RWPE1 (cell line): ENCODE data around the gene DHRS13.
A peak's percentile ranks its signal among the peaks of the same experiment; 100 is the strongest.
"Not testable (repeated sequence)": the region's sequence is repeated elsewhere in the genome, so short reads cannot be mapped to it uniquely, and the experiment has no call there.

Source experiments
- CTCF ChIA-PET: fragments of 350-600 bp; sonication (Branson Sonifier 250); formaldehyde crosslinking; extraction: SDS; loops from one replicate; lab custom pipeline; 2021; lab: Yijun Ruan, JAX
- POLR2A ChIA-PET: fragments of 400-600 bp; formaldehyde crosslinking; extraction: SDS; loops from one replicate; lab custom pipeline; 2020; ENCODE audit warnings: antibody characterized with exemption; ENCODE audit not compliant: low non-redundant PET; lab: Yijun Ruan, JAX
- DNase-seq: peaks from one replicate; pipeline ENCODE4 v3.0.0; 2012; ENCODE audit warnings: low spot score
- H3K27ac ChIP-seq: fragments of 450-650 bp; 2 replicates; pipeline ENCODE4 v1.5.1; 2017
- TF ChIP-seq, protein P1 (sequence below): fragments of 450-650 bp; conservative IDR thresholded peaks from 2 replicates; pipeline ENCODE4 v1.5.1; 2017; ENCODE audit warnings: low read depth, mild to moderate bottlenecking

The DHRS13 gene

DNA sequence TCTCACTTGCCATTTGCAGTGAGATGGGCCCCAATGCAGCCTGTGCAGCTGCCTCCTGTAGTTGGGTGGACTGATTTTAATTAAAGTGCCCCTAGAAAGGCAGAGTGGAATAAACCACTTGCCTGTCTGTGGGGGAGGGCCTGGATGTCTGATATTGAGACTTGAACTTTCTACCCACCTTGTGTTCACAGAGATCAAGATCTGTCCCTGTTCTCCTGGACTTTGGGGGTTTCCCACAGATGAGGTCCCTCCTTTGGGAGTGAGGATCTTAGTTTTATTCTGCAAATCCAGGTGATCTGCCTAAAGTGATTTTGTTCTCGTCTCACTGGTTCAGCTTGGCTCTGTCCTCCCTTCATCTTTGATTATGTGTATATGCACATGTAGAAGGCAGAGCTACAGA lies 7.7 kb upstream of the DHRS13 start:
- CTCF ChIA-PET, result interaction anchor here (0.7 to 1.0 kb wide), 2 partner anchors 44 to 161 kb away, joined by 4 read pairs; no protein-coding TSS in a partner anchor
- POLR2A ChIA-PET, result no interaction called here
- TF ChIP-seq, protein P1, sequence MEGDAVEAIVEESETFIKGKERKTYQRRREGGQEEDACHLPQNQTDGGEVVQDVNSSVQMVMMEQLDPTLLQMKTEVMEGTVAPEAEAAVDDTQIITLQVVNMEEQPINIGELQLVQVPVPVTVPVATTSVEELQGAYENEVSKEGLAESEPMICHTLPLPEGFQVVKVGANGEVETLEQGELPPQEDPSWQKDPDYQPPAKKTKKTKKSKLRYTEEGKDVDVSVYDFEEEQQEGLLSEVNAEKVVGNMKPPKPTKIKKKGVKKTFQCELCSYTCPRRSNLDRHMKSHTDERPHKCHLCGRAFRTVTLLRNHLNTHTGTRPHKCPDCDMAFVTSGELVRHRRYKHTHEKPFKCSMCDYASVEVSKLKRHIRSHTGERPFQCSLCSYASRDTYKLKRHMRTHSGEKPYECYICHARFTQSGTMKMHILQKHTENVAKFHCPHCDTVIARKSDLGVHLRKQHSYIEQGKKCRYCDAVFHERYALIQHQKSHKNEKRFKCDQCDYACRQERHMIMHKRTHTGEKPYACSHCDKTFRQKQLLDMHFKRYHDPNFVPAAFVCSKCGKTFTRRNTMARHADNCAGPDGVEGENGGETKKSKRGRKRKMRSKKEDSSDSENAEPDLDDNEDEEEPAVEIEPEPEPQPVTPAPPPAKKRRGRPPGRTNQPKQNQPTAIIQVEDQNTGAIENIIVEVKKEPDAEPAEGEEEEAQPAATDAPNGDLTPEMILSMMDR, result no peak
- H3K27ac ChIP-seq, result no peak overlapping the region
- DNase-seq, result no peak

DNA sequence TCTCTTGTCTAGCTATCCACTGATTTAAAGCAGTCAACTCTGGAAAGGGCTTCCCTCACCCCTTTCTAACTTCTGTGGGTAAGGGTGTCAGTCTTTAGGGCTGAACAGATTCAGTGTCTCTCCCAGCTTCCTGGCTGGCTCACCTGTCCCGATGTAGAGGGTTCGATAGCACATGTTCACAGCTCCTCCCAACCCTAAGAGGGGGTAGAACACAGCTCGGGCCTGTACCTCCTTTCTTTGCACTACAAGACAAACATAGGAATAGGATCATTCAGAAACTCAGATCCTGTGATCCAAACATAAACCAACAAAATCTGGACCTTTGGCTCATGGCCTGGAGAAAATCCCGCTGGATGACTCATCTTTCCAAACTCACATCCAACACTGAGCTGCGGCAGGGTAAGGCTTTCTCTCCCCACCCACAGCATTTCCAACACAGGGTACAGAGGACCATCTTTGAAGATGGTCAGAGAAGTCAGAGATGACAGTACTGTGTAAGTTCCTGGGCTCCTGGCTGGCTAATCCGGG lies 5.8 kb upstream of the DHRS13 start:
- ChIA-PET POLR2A (no interaction called here), CTCF (interaction anchor here (1.2 to 2.2 kb wide), 3 partner anchors 159 to 182 kb away, joined by 4 to 12 read pairs (median 6); no protein-coding TSS in a partner anchor)
- TF ChIP-seq, protein P1, result no peak
- H3K27ac ChIP-seq, result peak overlapping the region; percentile 65
- peak; percentile 33 for DNase-seq

DNA sequence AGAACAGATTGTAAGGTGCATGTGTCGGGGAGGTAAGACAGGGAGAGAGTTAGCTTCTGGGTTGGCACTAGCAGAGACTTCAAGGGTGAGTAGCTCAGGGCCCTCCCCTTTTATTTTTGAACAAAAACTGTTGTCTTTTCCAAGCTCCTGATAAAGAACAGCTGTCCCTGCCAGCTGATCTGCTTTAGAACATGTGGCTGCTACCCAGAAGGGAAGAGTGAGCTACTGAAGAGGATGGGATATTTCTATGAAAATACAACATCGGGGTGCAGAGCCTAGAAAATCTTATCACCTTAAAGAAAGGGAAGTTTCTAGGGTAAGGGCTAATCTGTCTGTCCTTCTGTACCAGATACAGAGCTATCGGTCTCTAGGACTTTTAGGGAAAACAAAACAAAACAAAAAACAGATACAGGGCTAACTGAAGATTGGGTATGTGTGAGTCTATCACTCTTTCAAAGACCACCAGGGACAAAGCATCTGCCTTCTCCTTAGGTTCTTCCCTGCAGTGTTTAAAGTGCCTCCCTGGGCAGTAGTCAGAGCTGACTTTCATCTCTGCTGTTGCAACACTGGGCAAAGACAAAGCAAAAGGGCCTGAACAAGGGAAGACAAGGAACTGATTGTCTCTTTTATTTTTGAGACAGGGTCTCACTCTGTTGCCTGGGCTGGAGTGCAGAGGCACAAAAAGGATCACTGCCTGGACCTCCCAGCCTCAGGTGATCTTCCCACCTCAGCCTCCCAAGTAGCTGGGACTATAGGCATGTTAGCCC lies 5.0 kb upstream of the DHRS13 start:
- H3K27ac ChIP-seq, result peak overlapping the region; percentile 65
- TF ChIP-seq, protein P1, result no peak
- ChIA-PET CTCF (interaction anchor here (0.5 to 2.2 kb wide), 3 partner anchors 96 to 181 kb away, joined by 5 to 12 read pairs (median 6); no protein-coding TSS in a partner anchor), POLR2A (no interaction called here)
- DNase-seq, result no peak

DNA sequence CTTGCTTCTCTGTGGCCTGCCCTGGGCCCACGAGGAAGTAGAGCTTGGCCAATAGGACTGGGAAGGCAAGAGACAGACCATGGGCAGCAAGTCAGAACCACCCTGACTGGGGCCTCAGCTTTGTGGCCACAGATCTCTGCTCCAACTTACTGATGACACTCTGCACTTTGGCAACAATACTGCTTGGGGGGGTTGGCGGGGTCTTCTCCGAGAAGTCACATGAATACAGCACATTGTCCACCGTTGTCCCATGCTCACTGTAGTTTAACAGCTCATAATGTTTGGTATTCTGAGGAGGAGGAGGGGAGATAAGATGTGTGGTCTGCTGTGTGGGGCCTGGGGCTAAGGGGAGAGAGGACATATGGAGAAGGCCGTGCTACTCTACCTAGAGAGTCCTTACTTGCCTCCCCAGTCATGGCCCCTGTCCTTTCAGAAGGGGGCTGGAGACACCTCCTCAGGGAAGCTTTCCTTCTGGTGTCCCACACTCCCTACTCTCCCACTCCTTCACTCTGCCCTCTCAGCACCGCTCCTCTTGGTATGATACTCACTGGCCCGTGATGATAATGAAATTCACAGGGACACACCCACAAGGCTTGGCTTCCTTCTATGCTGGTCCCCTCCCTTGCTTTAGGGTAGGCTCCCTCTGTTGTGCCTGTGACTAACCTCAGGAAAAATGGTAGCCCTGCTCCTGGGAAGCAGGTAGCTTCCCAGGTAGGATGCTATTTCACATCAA lies 4.0 kb upstream of the DHRS13 start:
- TF ChIP-seq, protein P1, result no peak
- peak; percentile 20 for DNase-seq
- peak overlapping the region; percentile 46 for H3K27ac ChIP-seq
- POLR2A ChIA-PET, result no interaction called here
- CTCF ChIA-PET, result interaction anchor here (0.6 to 2.2 kb wide), 3 partner anchors 41 to 180 kb away, joined by 3 to 12 read pairs (median 6); no protein-coding TSS in a partner anchor

DNA sequence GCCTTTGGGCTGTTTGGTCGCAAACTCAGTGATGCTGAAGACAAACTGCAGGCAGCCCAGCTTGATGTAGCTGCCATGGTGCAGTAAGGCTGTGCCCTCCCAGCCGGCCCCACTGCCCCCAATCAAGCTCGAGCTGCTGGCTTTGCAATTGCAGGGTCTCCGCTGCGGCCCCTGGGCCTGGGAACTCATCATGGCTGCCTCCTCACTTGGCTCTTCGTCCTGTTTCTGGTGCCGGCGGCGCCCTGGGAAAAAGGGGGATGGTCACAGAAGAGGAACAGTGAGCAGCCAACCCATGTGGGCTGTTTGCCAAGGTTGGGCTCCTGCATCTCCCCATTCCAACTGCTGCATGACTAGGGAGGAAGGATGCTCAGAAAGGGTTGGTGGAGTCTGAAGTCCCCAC lies 3.4 kb upstream of the DHRS13 start:
- CTCF ChIA-PET, result interaction anchor here (2.2 kb wide), 1 partner anchor 179 kb away, joined by 12 read pairs; no protein-coding TSS in a partner anchor
- POLR2A ChIA-PET, result no interaction called here
- TF ChIP-seq, protein P1, result no peak
- DNase-seq, result no peak
- H3K27ac ChIP-seq, result peak overlapping the region; percentile 46

DNA sequence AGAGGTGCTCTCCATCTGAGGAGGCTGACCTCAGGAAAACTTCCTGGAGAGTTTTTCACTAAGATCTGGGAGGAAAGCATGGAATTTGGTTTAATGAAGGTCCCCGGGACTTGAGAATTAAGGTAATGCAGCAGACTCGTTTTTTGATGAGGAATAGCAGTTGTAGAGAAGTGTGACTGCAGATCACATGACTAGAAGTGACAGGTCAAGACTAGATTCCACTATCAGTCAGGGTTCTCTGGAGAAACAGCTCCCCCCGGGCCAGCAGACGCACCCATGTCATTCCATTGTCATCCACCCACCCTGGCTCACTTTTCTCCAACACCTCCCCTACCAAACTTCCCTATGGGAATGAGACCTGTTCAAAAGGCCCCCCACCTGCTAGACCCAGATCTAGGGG lies 1.9 kb upstream of the DHRS13 start:
- peak overlapping the region; percentile 90 for H3K27ac ChIP-seq
- DNase-seq, result no peak
- TF ChIP-seq, protein P1, result no peak
- CTCF ChIA-PET, result interaction anchor here (0.5 to 1.5 kb wide), 3 partner anchors 45 to 178 kb away, joined by 3 to 4 read pairs (median 4); no protein-coding TSS in a partner anchor
- POLR2A ChIA-PET, result no interaction called here

DNA sequence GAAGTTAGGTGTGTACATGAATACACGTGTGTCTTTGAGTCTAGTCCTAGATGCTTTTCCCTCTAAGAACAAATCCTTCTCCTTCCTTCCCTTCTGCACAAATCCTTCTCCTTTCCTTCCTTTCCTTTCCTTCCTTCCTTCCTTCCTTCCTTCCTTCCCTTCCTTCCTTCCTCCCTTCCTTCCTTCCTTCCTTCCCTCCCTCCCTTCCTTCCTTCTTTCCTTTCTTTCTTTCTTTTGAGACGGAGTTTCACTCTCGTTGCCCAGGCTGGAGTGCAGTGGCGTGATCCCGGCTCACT lies 615 bp upstream of the DHRS13 start:
- DNase-seq, POLR2A ChIA-PET: not testable (repeated sequence)
- H3K27ac ChIP-seq, result peak overlapping the region; percentile 90
- CTCF ChIA-PET, result interaction anchor here (0.6 to 2.5 kb wide), 7 partner anchors 9 to 177 kb away, joined by 3 to 13 read pairs (median 4); no protein-coding TSS in a partner anchor
